HFF-Myc (cell line): ENCODE data around the gene GRID1.

Source experiments
- DNase-seq: peaks from one replicate; pipeline ENCODE4 v3.0.0-alpha.2; 2011; ENCODE audit warnings: low read depth; ENCODE audit errors: extremely low read depth
- H3K4me3 ChIP-seq: replicated peaks from 2 replicates; pipeline ENCODE4 v1.5.1; 2011; ENCODE audit warnings: low read depth, mild to moderate bottlenecking, control low read depth, low read length
- CTCF ChIP-seq: IDR thresholded peaks from 2 replicates; pipeline ENCODE4 v1.5.1; 2012; ENCODE audit warnings: mild to moderate bottlenecking, low read depth, low read length, control low read depth; ENCODE audit errors: missing control alignments

GRID1 gene

GRCh38 chr10:85915245-85915846 lies 451.2 kb downstream of the GRID1 start:
- TF ChIP-seq CTCF, result no peak
- DNase-seq, result no peak
- no peak overlapping the region for H3K4me3 ChIP-seq

- H3K4me3 ChIP-seq, result no peak overlapping the region
- DNase-seq, result no peak
- no peak for TF ChIP-seq CTCF
These were observed 451.9 kb downstream of the GRID1 start for GRCh38 chr10:85914720-85915119.

GRCh38 chr10:85908462-85908861 lies 458.1 kb downstream of the GRID1 start:
- H3K4me3 ChIP-seq, result no peak overlapping the region
- no peak for TF ChIP-seq CTCF
- no peak for DNase-seq

- no peak for DNase-seq
- no peak overlapping the region for H3K4me3 ChIP-seq
- TF ChIP-seq CTCF, result no peak
These were observed 464.5 kb downstream of the GRID1 start for GRCh38 chr10:85902051-85902450.

- no peak overlapping the region for H3K4me3 ChIP-seq
- TF ChIP-seq CTCF, result no peak
- no peak for DNase-seq
These were observed 465.0 kb downstream of the GRID1 start for GRCh38 chr10:85901599-85901998.

- no peak overlapping the region for H3K4me3 ChIP-seq
- no peak for TF ChIP-seq CTCF
- no peak for DNase-seq
These were observed 466.1 kb downstream of the GRID1 start for GRCh38 chr10:85900487-85900886.

GRCh38 chr10:85900061-85900460 lies 466.5 kb downstream of the GRID1 start:
- no peak for DNase-seq

More at GRCh38 chr10:85900061-85900460, 466.5 kb downstream of the GRID1 start:
- no peak for TF ChIP-seq CTCF
- H3K4me3 ChIP-seq, result no peak overlapping the region
